GM15510 (cell line): Measurements from ENCODE around the gene TUBGCP6.

Experiments
- POLR2A ChIP-seq: IDR thresholded peaks from 3 replicates; pipeline ENCODE4 v1.6.1; 2011; ENCODE audit warnings: borderline replicate concordance; ENCODE audit not compliant: insufficient read length; ENCODE audit errors: extremely low read depth

Gene TUBGCP6

DNA sequence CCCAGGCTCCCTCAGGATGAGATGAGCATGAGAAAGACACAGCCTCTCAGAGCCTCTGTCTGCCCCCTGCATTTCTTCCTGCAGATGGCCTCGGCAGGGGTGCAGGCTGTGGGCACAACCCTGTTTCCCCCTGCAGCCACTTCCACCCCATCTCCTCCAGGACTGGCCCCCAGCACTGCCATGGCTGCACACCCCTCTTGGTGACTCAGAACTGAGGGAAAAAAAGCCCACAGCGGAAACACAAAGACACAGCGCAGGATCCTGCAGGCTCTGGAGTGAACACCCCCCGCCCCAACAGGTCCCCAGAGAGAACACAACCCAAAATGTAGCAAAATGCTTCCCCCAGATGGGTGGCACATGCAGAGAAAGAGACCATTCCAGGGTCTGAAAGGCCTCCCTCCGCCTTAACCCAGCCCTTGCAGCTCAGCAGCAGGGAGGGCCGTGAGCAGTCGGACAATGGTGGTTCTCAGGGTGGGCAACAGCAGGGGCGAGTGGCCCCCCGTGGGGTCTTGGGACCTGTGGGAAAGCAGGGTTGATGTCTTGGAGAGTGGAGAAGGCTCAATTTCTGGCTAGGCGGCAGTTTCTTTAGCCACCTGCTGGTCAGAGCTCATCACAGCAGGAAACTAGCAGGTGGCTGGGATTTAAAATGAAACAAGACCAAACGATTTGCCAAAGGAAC is 8.0 kb downstream of the TUBGCP6 start:
- no peak for TF ChIP-seq POLR2A

DNA sequence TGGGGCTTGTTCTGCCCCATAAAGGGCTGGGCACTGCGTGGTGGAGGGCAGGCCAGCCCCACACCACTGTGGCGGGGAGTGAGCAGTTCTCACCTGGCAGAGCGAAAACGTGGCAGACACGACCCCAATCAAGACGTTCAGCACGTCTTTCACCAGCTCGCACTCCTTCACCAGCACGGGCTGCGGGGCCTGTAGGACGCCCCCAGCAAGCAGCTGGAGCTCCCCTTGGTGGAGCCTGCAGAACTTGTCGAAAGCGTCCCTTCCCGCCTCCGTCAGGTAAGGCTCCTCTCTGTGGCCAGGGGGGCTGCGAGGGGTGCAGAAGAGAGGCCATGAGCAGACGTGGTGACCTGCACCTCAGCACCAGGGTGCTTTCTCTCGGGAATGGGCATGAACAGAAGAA is 11.6 kb downstream of the TUBGCP6 start:
- no peak for TF ChIP-seq POLR2A

DNA sequence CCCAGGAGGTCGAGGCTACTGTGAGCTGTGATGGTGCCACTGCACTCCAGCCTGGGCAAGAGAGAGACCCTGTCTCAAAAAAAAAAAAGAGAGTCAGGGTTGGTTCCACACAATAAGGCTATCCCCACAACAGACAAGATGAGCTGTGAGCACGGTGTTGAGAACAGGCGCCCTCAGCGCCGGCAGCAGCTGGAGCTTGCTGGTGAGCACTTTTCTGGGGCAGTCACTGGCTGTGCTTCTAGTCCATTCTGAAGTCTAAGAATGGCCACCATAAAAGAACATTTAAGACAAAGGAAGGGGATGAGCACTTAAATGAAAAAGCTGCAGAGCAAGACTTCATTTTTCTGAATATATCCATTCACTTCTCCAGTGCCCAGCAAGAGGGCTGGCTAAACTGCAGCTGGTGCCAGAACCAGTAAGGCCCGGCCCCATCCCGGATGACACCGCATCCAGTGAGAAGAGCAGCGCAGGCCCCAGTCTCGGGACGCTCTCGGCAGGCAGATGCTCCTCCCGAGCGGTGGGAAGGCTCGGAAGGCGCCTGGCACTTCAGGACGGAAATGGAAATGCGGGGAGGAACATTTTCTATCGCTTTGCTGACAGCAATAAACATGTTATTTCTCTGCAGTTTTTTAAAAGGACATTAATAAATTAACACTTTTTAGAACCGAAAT is 12.2 kb downstream of the TUBGCP6 start:
- TF ChIP-seq POLR2A: no peak

DNA sequence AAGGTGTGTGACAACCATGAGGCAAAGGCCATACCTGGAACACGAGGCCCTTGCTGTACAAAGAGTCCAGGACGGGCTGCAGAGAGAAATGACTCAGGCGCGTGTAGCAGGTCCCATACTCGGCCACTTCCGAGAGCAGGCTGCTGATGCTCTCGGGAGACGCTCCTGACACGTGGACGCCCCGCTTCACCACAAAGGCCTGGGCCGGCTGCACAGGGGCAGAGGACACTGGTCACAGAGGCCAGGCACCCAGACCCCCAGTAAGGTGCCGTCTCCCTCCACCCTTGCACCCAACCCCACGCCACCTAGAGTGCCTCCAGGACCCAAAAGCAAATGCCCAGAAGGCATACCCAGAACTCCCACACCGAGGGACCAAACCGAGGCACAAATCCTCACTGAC is 15.5 kb downstream of the TUBGCP6 start:
- TF ChIP-seq POLR2A: no peak

DNA sequence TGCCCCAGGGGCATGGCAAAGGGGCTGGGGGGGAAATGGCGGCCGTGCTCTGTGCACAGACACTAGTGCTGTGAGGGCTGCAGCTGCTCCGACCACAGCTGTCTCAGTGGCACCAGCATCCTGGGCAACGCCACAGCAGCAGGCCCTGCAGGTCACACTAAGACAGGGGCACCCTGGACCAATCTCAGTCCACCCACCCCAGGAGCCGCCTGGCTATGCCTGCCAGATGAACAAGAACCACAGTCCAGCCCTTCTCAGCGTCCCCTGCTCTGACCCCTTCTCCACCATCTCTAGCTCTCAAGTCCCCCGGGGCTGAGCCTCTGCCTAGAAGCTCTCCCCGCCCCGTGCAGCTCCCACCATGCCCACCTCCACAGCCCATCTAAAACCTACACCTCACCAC is 16.5 kb downstream of the TUBGCP6 start:
- TF ChIP-seq POLR2A: no peak

DNA sequence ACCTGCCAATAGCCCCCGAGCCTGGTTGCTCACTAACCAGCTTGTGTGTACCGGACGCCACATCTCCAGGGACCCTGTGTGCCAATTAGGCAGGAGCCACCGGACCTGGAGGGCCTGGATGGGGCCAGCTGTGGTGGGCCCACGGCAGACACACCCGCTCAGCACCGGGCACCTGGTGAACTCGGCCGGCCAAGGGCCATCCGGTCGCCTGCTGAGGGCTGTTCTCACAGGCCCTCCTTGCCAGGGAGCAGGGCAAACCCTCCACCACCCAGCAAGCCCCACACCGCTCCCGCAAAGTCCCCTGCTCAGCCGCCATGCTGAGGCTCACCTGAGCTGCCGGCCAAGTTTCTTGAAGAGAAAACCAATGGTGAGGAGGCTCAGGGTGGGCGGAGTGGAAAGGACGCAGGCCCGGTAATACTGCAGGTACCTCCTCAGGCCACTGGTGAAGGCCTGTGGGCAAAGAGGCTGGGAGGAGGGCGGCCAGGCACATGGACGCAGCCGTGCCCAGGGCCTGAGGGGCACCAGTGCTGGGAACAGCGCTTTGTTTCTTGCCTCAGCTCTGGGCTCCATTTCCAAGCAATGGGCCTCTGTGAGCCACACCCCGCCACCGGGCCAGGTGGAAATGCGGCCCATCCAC is 17.1 kb downstream of the TUBGCP6 start:
- TF ChIP-seq POLR2A: no peak

DNA sequence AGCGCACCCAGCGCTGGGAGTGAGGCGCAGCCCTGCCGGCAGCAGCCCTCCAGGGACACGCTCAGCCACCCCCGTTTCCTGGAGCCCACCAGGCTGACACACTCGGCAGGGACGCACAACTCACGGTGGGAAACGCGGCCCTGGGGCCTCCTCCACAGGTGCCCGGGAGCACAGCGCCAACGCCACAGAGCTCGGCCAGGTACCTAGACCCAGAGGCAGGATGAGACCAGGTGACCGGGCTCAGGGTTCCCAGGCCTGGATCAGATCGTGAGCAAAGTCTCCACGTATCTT is 18.0 kb downstream of the TUBGCP6 start:
- TF ChIP-seq POLR2A: no peak

DNA sequence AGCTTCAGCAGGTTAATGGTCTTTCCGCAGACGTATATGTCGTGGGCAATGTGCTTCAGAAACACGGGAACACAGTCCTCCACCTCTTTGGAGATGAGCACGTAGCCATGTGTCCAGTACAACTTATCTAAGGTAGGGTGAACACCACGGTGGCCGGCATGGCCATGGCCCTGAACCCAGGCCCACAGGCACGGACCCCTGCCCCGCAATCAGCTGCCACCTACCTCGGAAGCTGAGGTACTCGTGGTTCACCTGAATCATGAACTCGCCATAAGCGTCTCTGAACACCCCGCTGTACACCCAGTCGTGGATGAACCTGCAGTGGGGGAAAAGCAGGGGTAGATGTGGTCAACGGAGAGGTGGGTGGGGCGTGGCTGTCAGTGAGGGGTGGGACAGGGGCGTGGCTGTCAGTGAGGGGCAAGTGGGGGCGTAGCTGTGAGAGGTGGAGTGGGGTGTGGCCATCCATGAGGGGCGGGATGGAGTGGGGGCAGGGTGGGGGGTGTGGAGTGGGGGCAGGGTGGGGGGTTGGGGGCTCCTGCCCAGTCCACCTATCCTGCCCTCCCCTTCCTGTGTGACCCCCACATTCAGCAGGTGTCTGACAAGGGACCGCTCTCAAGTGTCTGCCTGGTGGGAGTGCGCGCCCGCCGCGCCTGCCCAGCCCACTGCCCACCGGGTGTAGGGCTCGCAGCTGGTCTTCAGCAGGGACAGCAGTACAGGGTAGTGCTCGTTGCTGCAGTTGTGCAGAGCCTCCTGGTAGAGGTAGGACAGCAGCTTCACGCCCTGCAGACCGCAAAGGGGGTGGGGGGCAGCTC is 18.6 kb downstream of the TUBGCP6 start:
- TF ChIP-seq POLR2A: no peak

DNA sequence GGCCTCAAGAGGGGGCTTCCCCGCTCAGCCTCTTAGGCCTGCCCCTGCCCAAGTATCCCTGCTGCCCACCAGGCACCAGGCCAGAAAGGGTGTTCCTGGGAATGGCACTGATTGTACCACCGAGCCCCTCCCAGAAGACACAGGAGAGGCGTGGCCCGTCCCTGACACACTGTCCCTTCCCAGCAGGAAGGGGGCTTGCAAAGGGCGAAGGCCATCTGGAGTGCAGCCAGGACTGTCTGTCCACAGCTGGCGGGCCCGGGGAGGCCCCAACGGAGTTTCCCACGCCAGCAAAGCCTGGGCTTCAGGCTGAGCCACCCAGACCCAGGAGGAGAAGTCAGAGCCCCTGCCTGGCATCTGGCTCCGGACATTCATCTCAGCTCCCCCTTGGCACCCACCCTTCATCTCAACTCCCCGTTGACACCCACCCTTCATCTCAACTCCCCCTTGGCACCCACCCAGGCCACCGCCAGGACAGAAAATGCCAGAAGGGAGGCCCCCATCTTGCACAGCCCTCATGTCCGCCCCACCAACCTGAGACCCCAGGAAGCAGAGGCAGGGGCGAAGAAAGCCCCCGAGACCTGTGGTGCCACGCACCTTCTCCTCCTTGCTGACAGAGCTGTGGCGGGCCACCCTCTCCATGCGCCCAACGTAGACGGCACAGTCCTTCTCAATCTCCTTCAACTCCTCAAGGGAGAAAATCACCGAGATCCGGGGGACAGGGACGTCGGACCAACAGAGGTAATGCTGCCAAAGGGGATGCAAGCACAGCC is 19.4 kb downstream of the TUBGCP6 start:
- no peak for TF ChIP-seq POLR2A

DNA sequence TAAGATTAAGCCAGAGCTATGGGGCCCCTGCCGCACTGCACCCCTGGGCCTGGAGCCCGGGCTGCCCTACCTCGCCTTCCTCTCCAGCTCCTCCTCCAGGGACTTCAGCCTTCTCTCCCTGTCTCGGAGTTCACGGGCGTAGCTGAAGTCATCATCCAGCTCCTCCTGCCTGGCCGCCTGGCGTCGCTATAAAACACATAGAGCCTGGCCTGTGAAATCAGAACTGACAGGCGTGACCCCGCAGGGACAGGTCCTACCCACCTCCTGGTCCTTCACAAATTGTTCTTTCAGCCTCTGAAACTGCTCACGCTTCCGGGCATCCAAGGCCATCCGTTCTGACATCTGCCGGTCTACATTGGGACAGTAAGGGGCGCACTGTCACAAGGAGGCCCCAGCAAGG is 20.8 kb downstream of the TUBGCP6 start:
- no peak for TF ChIP-seq POLR2A

DNA sequence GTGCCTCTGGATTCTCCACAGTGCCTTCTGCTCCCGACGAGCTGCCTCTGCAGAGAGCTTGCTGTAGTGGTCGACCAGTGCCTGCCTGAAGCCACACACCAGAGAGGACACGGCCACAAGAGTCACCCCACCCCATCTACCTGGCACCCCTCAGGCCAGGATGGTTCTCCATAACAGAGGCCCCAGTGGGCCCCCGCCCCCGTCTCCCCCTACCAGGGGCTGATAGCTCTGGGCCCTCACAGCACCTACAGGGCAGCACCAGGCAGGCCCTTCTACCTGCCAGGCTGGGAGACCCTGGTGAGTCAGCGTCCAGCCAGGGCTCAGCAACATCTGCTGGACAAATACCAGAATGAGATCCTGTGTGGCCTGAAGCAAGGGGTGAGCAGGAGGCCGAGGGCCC is 22.3 kb downstream of the TUBGCP6 start:
- TF ChIP-seq POLR2A: no peak

DNA sequence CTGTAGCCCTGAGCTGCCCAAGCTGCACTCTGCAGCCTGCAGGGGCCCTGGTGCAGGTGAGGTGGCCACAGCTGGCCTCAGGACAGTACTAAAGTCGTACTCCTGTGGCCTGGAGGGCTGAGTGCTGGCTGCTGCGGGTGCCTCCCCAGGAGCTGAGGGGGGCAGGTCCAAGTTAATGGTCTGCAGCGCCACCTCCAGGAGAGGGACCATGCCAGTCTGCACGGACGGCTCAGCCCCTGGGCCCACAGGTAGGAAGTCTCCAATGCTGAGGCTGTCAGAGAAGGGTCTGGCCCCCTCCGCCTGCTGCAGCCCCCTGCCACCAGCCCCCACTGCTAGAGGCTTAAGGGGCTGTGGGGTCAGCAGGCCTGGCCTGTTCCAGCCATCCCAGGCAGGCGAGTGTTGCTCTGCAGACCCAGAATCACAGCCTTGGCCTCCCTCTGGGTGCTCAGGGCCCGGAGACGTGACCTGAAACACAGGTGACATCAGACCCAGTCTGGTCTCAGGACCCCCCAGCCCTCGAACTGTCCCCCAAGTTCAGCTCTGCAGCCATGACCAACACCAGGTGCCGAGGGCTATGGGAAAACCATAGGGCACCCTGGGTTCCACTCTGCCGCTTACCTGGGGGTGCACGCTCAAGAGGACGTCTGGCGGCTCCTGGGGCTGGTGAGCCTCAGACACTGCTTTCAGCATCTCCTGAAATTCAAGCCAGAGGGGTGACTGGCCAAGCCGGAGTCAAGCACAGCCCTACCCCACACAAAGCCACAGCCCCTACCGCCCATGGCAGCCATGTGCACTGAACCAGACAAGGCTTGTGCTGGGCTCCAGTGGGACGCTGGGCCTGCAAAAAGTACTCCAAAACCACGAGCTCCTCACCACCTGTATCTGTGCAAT is 23.2 kb downstream of the TUBGCP6 start:
- TF ChIP-seq POLR2A: no peak

DNA sequence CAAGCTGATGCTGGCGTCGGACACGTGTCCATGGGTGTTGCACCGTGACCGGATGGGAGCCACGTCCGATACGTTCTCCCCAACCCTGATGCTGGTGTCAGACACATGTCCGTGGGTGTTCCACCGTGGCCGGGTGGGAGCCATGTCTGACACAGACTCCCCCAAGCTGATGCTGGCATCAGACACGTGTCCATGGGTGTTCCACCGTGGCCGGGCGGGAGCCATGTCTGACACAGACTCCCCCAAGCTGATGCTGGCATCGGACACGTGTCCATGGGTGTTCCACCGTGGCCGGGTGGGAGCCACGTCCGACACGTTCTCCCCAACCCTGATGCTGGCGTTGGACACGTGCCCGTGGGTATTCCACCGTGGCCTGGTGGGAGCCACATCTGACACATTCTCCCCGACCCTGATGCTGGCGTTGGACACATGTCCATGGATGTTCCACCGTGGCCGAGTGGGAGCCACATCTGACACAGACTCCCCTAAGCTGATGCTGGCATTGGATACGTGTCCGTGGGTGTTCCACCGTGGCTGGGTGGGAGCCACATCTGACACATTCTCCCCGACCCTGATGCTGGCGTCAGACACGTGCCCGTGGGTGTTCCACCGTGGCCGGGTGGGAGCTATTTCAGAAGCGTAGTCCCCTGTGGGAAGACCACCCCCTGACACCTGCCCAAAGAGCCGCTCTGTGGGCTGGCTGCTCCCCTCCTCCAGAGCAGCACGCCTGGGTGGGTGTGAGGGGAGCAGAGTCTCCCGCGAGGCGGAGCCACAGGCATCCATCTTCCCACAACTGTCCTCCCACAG is 24.0 kb downstream of the TUBGCP6 start:
- TF ChIP-seq POLR2A: no peak

DNA sequence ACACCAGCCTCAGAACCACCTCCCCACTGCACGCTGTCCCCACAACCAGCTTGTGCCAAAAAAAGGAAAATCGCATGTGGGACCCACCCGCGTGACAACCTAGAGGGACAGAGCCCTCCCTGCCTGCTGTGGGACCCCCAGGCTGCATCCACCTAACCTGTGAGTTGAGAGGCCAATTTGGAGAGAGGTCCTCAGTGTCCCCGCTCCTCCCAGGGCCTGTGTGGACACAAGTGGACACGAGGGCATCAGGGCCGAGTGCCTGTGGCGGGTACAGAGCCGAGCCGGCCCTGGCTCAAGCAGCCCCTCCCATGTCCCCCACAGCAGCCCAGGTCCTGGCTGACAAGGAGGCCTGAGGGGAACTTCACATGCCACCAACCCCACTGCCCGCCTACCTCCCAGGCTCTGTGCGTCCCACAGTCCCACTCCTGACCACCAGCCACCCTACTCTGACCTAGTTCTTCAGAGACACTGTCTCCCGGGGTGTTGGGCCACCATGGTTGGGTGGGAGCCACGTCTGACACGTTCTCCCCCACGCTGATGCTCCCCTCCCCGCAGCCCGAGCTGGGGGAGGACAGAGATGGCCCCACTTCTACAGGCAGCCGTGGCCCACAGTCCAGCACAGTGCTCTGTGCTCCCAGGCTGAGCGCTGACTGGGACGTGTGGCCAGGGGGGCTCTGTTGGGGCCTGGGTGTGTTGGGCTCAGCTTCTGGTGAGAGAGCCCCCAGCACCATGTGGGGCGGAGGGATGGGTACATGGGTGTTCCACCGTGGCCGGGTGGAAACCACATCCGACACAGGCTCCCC is 24.8 kb downstream of the TUBGCP6 start:
- no peak for TF ChIP-seq POLR2A
